NCI-H1436 treated with DMSO at 0.1 percent for 48 hours (cell line): Measurements from ENCODE around the gene PTPRR.

ENCODE experiments used
- DNase-seq: peaks from one replicate; lab custom pipeline; 2025; lab: John Stamatoyannopoulos, UW

Gene PTPRR

GRCh38 chr12:70910666-70911065 lies 9.9 kb downstream of the PTPRR start:
- no peak for DNase-seq

GRCh38 chr12:70908978-70909377 lies 11.6 kb downstream of the PTPRR start:
- DNase-seq: no peak

- no peak for DNase-seq
Observed at GRCh38 chr12:70907412-70907811, 13.1 kb downstream of the PTPRR start.

GRCh38 chr12:70895956-70896355 lies 24.6 kb downstream of the PTPRR start:
- DNase-seq: no peak

- DNase-seq: no peak
Observed at GRCh38 chr12:70892593-70892992, 27.9 kb downstream of the PTPRR start.

- DNase-seq: no peak
Observed at GRCh38 chr12:70890895-70891832, 29.4 kb downstream of the PTPRR start.

- no peak for DNase-seq
Observed at GRCh38 chr12:70885956-70886355, 34.6 kb downstream of the PTPRR start.

- no peak for DNase-seq
Observed at GRCh38 chr12:70883855-70884254, 36.7 kb downstream of the PTPRR start.

- no peak for DNase-seq
Observed at GRCh38 chr12:70880744-70881143, 39.8 kb downstream of the PTPRR start.

GRCh38 chr12:70876952-70877351 lies 43.6 kb downstream of the PTPRR start:
- DNase-seq: no peak

- DNase-seq: no peak
Observed at GRCh38 chr12:70875628-70876027, 44.9 kb downstream of the PTPRR start.

GRCh38 chr12:70854881-70855568 lies 65.5 kb downstream of the PTPRR start:
- DNase-seq: no peak

- no peak for DNase-seq
Observed at GRCh38 chr12:70854138-70854537, 66.4 kb downstream of the PTPRR start.

GRCh38 chr12:70853326-70853725 lies 67.2 kb downstream of the PTPRR start:
- no peak for DNase-seq

GRCh38 chr12:70852416-70853150 lies 68.0 kb downstream of the PTPRR start:
- no peak for DNase-seq

GRCh38 chr12:70849265-70849960 lies 71.1 kb downstream of the PTPRR start:
- no peak for DNase-seq

- no peak for DNase-seq
Observed at GRCh38 chr12:70847871-70848270, 72.7 kb downstream of the PTPRR start.

GRCh38 chr12:70845268-70845667 lies 75.3 kb downstream of the PTPRR start:
- DNase-seq: no peak

GRCh38 chr12:70843363-70843762 lies 77.2 kb downstream of the PTPRR start:
- no peak for DNase-seq

GRCh38 chr12:70842942-70843341 lies 77.6 kb downstream of the PTPRR start:
- DNase-seq: no peak

- no peak for DNase-seq
Observed at GRCh38 chr12:70842136-70842535, 78.4 kb downstream of the PTPRR start.
